Inflammatory macrophage treated with lipopolysaccharide for 1 hour (primary cell): ENCODE measurements around the gene ADH1C.
"Not testable (repeated sequence)": the region's sequence is repeated elsewhere in the genome, so short reads cannot be mapped to it uniquely, and the experiment has no call there.

Source experiments
- DNase-seq, 2 donors: peaks; one replicate each; pipeline ENCODE4 v3.0.0-alpha.2; 2020 to 2022

Gene ADH1C

DNA sequence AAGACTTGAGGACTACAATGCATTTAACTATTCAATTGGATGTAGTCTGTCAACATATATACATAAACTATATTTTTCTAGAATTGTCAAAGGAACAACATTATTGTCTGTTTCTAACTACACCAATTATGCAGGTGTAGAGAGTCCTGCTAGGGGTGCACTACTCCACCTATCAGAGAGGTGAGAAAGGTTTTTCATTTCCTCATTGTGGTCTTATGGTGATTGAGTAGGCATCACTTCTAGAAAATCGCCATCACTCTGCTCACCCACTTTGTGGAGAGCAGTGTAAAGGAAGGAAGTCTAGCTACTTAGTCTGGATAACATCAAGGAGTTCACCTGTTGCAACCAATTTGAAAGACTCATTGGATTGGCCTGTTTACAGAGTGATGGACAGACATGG is 4.4 kb upstream of the ADH1C start:
- DNase-seq: no peak

- DNase-seq: not testable (repeated sequence)
These were observed 3.6 kb upstream of the ADH1C start for GRCh38 chr4:99356149-99356548.

DNA sequence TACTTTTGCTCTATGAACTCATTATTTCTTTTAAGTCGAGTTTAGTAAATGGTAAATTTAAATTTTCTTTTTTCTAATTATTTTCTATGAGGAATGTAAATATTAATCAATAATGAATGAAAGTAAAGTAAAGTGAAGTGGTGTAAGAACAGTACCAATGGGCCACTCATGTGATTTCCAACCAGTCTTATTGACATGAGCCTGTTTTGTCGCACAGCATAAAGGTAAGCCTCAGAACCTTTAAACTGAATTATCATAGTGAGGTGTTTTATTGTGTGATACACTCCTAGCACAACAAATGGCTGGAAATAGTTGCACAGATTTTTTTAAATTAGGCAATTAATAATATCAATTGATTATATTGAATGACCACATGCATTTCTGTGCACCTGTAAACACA is 1.1 kb downstream of the ADH1C start:
- no peak for DNase-seq

DNA sequence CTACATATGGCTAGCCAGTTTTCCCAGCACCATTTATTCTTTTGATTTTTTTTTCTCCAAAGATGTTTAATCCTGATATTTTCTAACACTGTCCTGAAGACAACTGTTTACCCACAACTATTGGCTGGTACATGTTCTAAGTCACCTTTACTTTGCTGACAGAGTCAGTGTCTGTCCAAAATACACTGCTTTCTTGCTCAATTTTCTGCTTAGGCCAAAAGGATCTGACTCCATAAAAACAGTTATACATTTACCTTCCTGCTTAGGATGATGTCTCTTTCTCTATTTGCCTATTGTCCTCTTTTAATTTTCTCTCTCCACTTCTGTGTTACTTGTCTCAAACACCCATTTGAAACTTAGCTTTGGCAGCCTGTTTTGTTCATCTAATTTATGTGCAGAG is 3.2 kb downstream of the ADH1C start:
- DNase-seq: no peak

DNA sequence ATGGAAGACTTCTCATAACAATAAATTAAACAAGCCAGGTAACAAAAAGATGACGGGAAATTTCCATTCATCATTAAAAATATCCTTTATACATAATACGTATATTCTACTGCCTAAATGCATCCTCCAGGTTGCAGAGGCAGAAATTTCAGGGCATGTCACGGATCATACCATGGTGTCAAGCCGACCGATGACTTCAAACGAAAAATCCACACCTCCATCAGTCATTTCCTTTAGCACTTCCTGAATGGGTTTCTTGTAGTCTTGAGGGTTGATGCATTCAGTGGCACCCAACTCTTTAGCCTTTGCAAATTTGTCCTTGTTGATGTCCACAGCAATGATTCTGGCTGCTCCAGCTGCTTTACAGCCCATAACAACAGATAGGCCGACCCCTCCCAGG is 9.9 kb downstream of the ADH1C start:
- not testable (repeated sequence) for DNase-seq

DNA sequence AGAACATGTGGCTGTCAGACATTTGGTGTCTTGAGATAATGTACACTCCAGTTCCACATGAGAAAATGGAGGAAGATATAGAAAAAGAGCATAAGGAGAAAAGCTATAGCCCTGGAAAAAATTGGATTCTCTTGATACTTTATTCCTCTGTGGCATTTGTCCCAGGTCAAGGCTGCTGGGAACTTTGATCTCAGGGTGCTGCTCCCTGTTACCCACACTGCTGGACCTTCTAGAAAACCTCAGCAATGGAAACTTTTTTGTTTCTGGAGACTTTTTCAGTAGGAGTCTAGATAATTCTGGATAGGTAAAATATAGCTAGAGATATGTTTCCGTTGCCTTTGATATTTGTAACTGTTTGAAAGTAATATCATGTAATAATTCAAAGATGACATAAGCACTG is 11.1 kb downstream of the ADH1C start:
- no peak for DNase-seq

- DNase-seq: no peak
These were observed 13.4 kb downstream of the ADH1C start for GRCh38 chr4:99339172-99339571.

DNA sequence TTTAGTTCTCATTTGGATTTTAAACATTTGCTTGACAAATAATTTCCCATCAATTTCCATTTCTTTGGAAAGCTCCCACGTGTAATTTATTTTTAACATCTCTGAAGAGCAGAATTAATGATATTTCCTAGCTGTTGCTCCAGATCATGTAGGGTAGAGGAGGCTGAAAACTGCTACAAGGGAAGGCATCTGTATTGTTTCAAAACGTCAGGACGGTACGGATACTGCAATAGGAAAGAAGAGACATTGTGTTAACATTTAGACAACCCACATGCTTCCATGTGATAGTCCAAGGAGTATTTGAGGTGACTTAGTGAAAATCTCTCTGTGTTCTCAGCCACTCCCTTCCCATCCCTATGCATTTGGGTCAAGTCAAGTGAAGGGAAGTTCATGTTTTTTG is 16.0 kb downstream of the ADH1C start:
- DNase-seq: no peak

DNA sequence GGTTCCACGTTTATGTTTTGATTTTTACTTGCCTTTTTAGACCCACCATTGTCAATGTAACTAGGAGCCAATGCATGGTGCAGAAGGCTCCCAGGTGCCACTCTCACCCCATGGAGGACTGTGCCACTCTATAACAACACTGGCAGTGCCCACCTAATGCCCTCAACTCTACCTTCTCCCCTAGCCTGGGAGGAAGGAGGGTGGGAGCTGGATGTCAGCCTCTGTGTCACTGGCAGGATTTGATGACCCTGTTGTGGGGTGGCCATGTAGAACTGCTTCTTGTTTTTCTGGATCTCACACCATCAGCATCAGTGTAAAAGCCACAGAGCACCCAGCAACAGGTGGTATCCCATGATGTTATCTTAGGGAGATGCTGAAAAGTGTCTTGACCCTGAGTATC is 17.7 kb downstream of the ADH1C start:
- no peak for DNase-seq

GRCh38 chr4:99330648-99331047 is 21.9 kb downstream of the ADH1C start:
- DNase-seq: no peak

DNA sequence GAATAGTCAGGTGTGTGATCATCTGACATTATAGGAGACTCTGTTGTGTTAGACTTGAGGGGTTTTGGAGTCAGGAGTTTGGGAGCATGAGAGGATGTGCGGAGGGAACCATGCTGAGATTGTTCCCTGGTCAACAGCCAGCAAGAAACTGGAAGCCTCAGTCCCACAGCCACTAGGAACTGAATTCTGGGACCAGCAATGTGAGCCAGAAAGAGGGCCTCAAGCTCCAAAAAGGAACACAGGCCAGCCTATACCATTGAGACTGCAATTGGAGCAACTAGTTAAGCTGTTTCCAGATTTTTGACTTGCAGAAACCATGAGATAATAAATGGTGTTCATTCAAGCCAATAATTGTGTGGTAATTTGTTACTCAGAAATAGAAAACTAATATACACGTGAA is 22.7 kb downstream of the ADH1C start:
- DNase-seq: no peak

- DNase-seq: no peak
These were observed 27.6 kb downstream of the ADH1C start for GRCh38 chr4:99324979-99325378.

DNA sequence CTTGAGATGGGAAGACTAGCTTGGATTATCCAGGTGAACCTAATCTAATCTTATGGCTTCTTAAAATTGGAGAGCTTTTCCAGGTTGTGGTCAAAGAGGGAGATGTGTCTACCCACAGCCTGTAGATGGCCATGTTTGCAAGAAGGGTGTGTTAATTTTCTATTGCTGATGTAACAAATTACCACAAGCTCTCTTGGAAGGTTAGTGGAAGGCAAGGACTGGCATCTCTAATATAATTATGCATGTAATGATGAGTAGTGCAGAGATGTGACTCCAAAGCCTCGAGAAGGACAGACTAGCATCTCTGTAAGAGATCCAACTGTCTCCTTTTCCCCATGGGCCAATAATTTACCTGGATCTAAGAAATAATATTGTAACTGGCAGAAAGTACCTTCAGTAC is 28.2 kb downstream of the ADH1C start:
- no peak for DNase-seq

DNA sequence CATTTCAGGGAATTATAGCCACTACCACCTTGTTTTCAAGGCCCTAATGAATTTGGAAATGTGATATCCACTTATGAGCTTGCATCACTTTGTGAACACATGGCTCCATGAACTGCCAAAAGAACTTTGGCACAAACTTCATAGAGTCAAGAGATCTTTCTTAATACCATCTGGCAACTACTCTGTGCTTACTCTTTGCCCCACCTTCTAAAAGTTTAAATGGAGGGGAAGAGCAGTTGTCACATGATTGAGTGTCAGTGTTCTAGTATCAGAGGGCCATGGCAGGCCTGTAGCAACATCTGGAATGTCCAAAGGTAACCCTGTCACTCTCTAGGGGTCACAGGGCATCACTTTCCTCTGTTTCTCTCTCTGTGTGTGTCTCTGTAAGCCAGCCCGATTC is 28.8 kb downstream of the ADH1C start:
- DNase-seq: no peak

DNA sequence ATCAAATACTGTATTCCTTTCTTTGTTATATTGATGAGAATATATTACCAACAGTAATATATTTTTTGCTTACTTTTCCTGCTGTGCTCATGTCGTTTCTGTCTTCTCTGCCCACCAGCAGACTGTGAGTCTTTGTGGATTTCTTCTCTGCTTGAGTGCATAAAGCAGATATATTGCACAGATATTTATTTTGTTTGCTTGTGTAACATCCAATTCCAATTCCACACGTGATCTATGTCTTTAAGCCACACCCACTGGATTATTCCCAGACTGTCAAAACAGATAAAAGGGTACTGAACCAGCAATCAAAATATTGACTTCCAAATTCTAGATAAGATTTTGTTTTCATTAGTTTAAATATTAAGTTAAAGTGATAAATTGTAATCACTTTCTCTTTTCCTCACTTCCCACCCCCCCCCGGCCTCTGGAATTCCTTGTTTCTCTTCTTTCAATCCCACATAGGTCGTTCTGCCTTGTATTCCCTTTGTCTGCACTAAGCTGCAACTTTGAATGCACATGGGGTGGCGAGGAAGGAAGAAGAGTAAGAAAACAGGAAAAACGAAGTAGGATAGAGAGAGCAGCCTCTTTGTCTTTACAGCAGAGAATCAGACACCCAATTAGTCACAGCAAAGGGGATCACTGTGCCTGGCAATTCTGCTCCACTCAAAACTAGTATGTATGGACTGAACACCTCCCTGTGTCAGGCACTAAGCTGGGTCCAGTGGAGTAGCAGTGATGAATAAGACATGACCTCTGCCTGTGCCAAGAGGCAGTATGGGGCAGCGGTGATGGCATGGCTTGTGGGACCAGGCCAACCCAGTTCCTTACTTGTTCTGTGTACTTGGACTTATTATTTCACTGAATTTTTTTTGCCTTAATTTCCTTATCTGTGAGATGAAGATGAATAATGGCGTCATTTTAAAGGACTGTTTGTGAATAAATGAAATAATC is 31.0 kb downstream of the ADH1C start, which contains the start of gene ADH1B:
TSS of gene ADH1B (minus strand) at position 161 of the 951 bp plus-strand sequence. CDS start at position 91, 70 bp downstream.
- DNase-seq: no peak

GRCh38 chr4:99317811-99318210 is 34.7 kb downstream of the ADH1C start:
- DNase-seq: not testable (repeated sequence)

- DNase-seq: no peak
These were observed 35.2 kb downstream of the ADH1C start for GRCh38 chr4:99317354-99317753.

DNA sequence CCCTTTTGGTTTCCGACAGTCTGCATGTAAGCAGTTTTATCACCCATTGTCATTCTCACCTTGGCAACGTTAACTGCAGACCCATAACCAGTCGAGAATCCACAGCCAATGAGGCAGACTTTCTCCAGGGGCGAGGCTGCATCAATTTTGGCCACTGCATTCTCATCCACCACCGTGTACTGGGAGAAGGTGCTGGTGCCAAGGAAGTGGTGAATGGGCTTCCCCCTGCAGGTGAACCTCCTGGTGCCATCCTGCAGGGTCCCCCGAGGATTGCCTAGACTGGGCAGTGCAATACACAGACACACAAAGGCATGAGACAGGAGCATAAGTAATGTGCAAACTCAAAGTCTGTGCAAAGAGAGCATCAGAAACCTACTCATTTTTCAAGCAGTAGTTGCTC is 36.7 kb downstream of the ADH1C start:
- DNase-seq: no peak

DNA sequence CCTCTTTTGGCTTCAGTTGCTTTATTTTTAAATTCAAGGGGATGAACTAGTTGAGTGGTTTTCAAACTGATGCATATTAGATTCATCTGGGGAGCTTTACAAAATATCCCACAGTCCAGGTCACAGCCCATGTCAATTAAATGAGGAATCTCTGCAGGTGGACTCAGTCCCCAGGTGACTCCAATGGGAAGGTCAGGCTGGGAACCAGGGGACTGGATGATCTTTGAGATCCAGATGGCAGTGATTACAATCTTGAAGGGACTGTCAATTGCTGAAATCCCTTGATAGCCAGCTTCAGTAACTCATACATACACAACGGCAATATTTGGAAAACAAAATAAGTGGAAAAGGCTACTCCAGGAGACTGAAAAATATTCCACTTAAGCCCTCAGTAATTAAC is 38.3 kb downstream of the ADH1C start:
- no peak for DNase-seq

DNA sequence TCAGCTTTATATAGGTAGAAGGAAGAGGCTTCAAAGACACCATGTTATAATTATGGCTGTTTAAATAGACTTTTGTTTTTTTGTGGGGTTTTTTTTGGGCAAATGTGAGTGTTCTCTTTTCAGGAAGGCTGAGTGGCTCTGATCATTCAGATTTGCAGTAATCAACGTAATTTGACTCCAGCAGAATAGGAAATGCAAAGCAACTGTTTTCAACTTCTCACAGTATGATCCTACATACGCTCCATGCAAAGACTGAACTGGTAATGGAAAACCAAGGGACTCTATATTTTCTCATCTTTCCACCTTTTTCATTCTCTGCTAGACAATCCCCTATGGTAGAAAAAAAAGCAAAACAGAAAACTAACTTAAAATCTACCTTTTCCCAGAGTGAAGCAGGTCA is 42.2 kb downstream of the ADH1C start:
- DNase-seq: no peak

- DNase-seq: no peak
These were observed 46.7 kb downstream of the ADH1C start for GRCh38 chr4:99305638-99306400.

DNA sequence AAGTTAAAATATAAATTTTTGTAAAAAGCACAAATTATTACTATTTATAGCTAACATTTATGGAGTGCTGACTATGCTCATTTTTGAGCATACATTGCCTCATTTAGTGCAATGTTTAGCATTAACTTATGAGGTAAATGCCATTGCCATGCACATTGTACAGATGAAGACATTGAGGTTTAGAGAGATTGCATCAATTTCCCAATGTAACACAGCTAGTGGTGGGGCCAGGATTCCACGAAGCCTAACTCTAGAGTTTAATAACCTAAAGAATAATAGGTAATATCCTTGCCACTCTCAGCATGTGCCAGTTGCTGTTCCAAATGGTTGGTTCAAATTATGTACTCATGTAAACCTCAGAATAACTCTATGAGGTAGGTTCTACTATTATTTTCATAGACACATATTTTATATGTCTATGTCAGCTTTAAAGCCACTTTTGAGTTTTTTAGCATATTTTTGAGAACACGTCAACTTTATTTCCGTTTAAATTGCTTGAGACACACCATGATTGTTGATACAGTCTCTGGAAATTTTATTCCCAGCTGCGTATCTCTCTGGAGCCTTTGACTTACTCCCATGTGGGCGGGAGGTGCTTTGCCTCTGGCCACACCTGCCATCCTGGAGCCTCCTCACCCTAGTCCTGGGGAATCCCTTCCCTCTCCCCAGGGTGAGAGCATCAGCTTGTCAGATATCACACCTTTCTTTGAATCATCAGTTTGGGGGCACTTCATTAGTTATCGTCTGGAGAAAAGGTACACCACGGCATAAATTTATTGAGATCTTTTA is 51.0 kb downstream of the ADH1C start:
- DNase-seq: no peak

DNA sequence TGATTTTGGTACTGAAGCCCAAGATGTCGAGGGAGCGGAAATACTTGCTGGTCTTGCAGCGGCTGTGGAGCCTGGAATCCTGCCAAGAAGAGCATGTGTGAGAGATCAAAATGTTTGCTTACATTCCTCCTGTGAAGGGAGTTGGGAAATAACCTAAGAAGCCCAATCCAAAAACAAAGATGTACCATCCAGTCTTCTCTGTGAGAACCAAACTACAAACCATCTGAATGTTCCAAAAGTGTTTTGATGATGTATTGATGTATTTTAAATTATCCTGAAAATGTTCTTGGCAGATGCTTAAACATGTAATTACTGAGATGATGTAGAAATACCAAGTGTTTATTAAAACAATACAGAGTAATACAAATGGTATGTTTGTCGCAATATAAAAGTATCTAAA is 51.6 kb downstream of the ADH1C start:
- no peak for DNase-seq
